ENCODE results near the gene LRRC26. TPM values are rescaled to one million over a fixed set of nuclear protein-coding genes. Genes with fewer than 3 reads are reported as not detected.

The LRRC26 gene
- total and polyA plus RNA-seq, 2 of the 13 experiments (the other 11 are each of a cell fraction or from before 2014, with no cell fraction given), result not detected

- no peak for TF ChIP-seq MAX (IDR thresholded peaks at IDR 0.05)
- TF ChIP-seq, protein P1, sequence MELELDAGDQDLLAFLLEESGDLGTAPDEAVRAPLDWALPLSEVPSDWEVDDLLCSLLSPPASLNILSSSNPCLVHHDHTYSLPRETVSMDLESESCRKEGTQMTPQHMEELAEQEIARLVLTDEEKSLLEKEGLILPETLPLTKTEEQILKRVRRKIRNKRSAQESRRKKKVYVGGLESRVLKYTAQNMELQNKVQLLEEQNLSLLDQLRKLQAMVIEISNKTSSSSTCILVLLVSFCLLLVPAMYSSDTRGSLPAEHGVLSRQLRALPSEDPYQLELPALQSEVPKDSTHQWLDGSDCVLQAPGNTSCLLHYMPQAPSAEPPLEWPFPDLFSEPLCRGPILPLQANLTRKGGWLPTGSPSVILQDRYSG (CRISPR knock-in tag; IDR thresholded peaks at IDR 0.05), result no peak
- TF ChIP-seq ZNF687 (CRISPR knock-in tag; IDR thresholded peaks at IDR 0.05), result peak; percentile 67
- no peak for TF ChIP-seq ZNF879 (CRISPR knock-in tag; IDR thresholded peaks at IDR 0.05)
- no peak for TF ChIP-seq ZNF644 (CRISPR knock-in tag; IDR thresholded peaks at IDR 0.05; ENCODE audit: low read depth)
- TF ChIP-seq, protein P2, sequence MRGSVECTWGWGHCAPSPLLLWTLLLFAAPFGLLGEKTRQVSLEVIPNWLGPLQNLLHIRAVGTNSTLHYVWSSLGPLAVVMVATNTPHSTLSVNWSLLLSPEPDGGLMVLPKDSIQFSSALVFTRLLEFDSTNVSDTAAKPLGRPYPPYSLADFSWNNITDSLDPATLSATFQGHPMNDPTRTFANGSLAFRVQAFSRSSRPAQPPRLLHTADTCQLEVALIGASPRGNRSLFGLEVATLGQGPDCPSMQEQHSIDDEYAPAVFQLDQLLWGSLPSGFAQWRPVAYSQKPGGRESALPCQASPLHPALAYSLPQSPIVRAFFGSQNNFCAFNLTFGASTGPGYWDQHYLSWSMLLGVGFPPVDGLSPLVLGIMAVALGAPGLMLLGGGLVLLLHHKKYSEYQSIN (CRISPR knock-in tag; IDR thresholded peaks at IDR 0.05; ENCODE audit: borderline replicate concordance), result no peak
- TF ChIP-seq, protein P3, sequence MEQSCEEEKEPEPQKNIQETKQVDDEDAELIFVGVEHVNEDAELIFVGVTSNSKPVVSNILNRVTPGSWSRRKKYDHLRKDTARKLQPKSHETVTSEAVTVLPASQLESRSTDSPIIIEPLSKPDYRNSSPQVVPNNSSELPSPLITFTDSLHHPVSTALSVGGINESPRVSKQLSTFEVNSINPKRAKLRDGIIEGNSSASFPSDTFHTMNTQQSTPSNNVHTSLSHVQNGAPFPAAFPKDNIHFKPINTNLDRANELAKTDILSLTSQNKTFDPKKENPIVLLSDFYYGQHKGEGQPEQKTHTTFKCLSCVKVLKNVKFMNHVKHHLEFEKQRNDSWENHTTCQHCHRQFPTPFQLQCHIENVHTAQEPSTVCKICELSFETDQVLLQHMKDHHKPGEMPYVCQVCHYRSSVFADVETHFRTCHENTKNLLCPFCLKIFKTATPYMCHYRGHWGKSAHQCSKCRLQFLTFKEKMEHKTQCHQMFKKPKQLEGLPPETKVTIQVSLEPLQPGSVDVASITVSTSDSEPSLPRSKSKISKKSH (CRISPR knock-in tag; IDR thresholded peaks at IDR 0.05; ENCODE audit: borderline replicate concordance), result 0 out of 2 replicates have a peak, but pooled peaks have one; percentile 13
- no peak for TF ChIP-seq AHDC1 (CRISPR knock-in tag; IDR thresholded peaks at IDR 0.05; ENCODE audit: borderline replicate concordance)
- TF ChIP-seq, protein P4, sequence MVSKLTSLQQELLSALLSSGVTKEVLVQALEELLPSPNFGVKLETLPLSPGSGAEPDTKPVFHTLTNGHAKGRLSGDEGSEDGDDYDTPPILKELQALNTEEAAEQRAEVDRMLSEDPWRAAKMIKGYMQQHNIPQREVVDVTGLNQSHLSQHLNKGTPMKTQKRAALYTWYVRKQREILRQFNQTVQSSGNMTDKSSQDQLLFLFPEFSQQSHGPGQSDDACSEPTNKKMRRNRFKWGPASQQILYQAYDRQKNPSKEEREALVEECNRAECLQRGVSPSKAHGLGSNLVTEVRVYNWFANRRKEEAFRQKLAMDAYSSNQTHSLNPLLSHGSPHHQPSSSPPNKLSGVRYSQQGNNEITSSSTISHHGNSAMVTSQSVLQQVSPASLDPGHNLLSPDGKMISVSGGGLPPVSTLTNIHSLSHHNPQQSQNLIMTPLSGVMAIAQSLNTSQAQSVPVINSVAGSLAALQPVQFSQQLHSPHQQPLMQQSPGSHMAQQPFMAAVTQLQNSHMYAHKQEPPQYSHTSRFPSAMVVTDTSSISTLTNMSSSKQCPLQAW (CRISPR knock-in tag; IDR thresholded peaks at IDR 0.05), result peak; percentile 33; the same call in 1 of the 2 replicates
- no peak for TF ChIP-seq ZNF317 (CRISPR knock-in tag; IDR thresholded peaks at IDR 0.05)
Observed at GRCh38 chr9:137217276-137218211, 47.7 kb upstream of the LRRC26 start (continued).

Measured in HepG2 (cell line).